ENCODE measurements around the gene OR6C4.
"Not testable (repeated sequence)": the region's sequence is repeated elsewhere in the genome, so short reads cannot be mapped to it uniquely, and the experiment has no call there.

The OR6C4 gene

DNA sequence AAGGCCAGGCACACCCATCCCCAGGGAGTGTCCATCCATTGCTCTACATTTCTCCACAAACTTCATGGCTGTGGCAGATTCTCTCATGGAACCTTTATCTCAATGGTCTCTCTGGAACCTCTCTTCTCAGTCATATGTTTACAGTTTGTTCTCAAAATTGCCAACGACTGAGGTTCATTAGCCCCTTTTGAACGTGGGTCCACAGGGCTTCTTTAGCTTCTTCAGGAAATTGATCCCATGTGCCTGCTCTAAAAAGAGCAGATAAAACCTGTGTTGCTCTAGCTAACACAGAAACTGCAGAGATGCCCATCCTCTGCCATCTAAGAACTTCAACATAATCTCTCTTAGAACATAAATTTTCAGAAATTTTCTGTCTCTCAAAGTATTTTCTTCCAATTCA, at the start of gene OR6C4:
TSS of gene OR6C4 (plus strand) at position 301 of the 400 bp plus-strand sequence. CDS start 1,625 bp downstream, outside the sequence.
- DNase-seq, result no peak

DNA sequence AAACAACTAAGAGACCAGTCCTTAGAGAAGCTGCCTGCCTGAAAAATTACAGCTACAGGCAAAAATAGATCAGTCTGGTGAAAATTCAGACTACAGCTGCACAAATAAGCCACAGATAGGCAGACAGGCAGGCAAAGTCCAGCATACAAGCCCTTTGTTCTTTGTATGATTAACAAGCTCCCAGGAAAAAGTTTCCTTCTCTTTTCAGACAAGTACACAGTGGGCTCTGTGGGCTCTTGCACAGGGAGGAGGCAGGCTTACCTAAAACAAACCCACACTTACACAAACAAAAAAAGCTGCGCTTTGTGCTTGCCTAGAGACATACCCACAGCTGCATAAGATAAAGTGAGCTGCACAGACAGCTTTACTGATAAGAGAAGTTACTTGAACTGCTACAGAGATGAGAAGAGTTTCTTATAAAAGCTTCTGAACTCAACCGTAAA, 49.6 kb upstream of the OR6C4 start:
- DNase-seq, result no peak

DNA sequence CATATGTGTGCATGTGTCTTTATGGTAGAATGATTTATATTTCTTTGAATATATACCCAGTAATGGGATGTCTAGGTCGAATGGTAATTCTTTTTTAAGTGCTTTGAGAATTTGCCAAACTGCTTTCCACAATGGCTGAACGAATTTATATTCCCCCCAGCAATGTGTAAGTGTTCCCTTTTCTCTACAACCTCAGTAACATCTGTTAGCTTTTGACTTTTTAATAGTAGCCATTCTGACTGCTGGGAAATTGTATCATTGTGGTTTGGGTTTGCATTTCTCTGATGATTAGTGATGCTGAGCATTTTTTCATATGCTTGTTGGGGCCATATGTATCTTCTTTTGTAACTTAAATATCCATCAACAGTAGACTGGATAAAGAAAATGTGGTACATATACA, 47.8 kb upstream of the OR6C4 start:
- no peak for DNase-seq

DNA sequence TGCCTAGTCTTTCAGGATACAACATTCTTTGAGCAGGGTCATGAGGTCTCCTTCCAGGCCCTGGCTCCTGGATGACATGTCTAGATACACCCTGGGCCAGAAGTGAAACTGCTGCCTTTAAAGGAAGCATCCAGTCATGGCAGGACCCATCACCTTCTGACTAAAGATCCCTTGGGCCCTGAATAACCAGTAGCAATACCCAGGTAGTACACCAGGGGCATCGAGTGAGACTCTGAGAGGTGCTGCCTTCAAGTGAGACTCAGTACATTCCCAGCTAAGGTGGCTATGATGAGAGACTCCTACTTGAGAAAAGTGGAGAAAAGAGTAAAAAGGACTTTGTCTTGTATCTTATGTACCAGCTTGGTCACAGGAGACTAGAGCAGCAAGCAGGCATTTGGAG, 33.7 kb upstream of the OR6C4 start:
- no peak for DNase-seq

DNA sequence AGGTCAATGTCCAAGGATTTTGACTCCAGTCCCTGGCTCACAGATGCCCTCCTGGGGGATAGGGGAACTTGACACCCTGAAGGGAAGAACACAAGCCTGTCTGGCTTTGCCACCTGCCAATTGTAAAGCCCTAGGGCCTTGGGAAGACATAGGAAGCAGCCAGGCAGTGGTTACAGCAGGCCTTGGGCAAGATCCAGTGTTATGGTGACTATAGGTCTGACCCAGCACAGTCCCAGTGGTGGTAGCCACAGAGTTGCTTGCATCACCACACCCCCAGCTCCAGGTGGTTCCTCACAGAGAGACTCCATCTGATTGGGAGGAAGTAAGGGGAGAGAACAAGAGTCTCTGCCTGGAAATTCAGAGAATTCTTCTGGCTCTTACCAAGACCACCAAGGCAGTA, 33.0 kb upstream of the OR6C4 start:
- no peak for DNase-seq

DNA sequence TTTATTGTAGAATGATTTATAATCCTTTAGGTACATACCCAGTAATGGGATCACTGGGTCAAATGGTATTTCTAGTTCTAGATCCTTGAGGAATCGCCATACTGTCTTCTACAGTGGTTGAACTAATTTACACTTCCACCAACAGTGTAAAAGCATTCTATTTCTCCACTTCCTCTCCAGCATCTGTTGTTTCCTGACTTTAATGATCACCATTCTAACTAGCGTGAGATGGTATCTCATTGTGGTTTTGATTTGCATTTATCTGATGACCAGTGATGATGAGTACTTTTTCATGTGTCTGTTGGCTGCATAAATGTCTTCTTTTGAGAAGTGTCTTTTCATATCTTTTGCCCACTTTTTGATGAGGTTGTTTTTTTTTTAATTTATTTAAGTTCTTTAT, 1.2 kb upstream of the OR6C4 start:
- not testable (repeated sequence) for DNase-seq

DNA sequence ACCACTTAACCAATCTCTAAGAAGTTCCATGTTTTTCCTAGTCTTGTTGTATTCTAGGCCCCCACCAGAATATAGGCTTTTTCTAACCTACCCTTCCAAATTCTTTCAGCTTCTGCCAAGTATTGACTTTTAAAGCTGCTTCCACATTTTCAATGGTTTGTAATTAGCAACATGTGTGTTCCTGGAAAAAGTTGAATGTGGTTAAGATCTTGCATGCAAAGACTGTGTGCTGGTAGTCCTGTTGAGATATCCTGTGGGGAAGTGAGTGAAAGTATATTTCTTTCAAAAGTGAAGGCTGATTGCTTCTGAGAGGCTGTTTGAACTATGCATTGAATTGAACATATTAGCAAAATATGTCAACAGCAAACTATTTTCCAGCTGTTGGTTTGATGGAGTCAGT, 646 bp upstream of the OR6C4 start:
- no peak for DNase-seq

DNA sequence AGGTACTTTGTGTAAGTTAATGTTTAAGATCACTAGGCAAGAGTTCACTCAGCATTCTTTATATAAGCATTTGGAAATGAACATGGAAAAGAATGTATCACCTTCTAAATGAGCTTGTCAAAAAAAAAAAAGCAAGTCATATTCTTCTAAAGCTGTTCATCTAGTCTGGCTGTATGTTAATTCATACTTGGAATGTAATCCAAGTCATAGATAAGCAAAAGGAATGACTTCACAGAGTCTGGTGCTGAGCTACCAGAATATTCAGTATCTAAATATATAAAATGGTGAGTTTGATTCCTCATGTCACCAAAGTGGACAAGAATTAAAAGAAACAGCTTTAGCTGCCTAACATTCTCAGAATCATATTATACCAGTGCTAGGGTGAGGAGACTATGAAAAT, 4.9 kb downstream of the OR6C4 start:
- DNase-seq, result no peak

DNA sequence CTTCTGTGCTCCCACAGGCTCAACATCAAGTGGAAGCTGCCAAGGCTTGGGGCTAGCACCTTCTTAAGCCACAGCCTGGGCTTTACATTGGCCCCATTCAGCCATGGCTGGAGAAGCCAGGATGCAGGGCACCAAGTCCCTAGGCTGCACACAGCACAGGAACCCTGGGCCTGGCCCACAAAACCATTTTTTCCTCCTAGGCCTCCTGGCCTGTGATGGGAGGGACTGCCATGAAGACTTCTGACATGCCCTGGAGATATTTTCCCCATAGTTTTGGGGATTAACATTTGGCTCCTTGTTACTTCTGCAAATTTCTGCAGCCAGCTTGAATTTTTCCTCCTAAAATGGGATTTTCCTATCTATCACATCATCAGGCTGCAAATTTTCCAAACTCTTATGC, 20.7 kb downstream of the OR6C4 start:
- not testable (repeated sequence) for DNase-seq

DNA sequence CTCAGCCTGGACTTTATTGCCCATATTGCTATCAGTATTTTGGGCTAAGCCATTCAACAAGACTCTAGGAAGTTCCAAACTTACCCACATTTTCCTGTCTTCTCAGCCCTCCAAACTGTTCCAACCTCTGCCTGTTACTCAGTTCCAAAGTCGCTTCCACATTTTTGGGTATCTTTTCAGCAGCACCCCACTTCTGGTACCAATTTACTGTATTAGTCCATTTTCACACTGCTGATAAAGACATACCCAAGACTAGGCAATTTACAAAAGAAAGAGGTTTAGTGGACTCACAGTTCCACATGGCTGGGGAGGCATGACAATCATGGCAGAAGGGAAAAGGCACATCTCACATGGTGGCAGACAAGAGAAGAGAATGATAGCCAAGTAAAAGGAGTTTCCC, 21.3 kb downstream of the OR6C4 start:
- DNase-seq, result not testable (repeated sequence)

DNA sequence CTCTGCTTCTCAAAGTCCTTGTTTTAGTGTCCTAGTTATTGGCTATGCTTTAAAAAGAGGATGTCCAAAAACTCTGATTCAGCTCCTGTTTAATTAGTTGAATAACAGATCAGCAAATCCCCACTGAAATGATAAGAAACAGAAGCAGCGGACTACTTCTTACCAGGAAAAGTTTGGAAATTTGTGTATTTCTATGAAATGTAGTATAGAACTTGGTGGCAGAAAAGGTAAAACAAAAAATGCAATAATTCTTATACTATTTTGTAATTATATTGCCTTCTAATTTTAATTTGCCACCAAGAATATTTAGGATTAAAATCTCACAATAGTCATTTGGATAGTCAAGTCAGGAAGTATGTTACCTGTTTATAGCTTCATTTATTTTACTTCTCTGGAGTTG, 22.8 kb downstream of the OR6C4 start, which contains the start of gene OR2AP1:
TSS of gene OR2AP1 (plus strand) at position 301 of the 400 bp plus-strand sequence. CDS start 1,947 bp downstream, outside the sequence.
- no peak for DNase-seq

DNA sequence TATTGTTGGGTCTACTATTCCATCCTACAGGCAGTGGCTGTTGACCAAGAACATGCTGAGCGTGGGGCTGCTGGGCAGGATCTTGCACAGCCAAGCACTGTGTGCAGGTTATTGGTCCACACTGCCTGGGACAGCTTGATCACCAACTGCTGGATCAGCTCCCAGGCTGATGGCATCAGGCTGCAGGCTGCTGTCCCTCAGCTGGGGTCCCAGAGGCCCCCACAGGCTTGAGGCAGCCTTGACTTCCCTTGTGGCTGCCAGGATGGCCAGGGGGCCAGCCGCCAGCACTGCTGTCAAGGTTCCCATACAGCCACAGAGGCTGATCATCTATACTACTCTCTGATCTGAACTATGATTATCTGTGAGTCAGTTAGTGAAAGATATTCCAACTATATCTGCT, 32.7 kb downstream of the OR6C4 start:
- DNase-seq, result no peak

DNA sequence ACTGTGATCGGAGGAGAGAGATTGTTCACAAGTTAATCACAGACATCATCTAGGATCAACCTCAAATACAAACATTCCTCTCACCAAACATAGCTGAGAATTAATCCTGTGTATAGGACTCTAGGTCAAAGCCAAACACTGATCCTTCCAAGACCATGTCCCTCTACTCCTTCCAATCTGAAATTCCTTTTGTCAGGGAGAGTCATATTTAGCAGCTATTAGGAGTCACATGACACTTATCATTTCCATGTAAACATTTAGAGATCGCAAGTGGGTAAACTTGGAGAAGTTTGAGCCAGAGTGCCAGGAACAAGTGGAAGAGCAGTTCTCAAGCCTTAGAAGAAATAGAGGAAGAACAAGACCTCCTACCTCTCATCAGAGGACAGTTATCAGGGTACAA, 36.4 kb downstream of the OR6C4 start:
- DNase-seq, result no peak

DNA sequence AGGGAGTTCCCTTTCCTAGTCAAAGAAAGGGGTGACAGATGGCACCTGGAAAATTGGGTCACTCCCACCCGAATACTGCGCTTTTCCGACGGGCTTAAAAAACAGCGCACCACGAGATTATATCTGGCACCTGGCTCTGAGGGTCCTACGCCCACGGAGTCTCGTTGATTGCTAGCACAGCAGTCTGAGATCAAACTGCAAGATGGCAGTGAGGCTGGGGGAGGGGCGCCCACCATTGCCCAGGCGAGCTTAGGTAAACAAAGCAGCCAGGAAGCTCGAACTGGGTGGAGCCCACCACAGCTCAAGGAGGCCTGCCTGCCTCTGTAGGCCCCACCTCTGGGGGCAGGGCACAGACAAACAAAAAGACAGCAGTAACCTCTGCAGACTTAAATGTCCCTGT, 40.8 kb downstream of the OR6C4 start:
- DNase-seq, result not testable (repeated sequence)
